AG09319 (cell line): Measurements from ENCODE around the gene MAST2.
"Not testable (repeated sequence)": the region's sequence is repeated elsewhere in the genome, so short reads cannot be mapped to it uniquely, and the experiment has no call there.

Source experiments
- DNase-seq: peaks from one replicate; pipeline ENCODE4 v3.0.0-alpha.2; 2010; ENCODE audit warnings: low read depth; ENCODE audit errors: extremely low read depth
- CTCF ChIP-seq: IDR thresholded peaks from 2 replicates; pipeline ENCODE4 v1.5.1; 2011; ENCODE audit warnings: low read depth, mild to moderate bottlenecking, inconsistent platforms, low read length, moderate library complexity

MAST2 gene

GRCh38 chr1:45862008-45862407 lies 58.6 kb downstream of the MAST2 start:
- no peak for TF ChIP-seq CTCF

GRCh38 chr1:45863218-45863617 lies 59.8 kb downstream of the MAST2 start:
- DNase-seq = no peak
- no peak for TF ChIP-seq CTCF

More at GRCh38 chr1:45862008-45862407, 58.6 kb downstream of the MAST2 start:
- no peak for DNase-seq

- no peak for DNase-seq
- no peak for TF ChIP-seq CTCF
These were observed 61.0 kb downstream of the MAST2 start for GRCh38 chr1:45864167-45865106.

GRCh38 chr1:45867697-45868348 lies 64.4 kb downstream of the MAST2 start:
- DNase-seq = no peak
- no peak for TF ChIP-seq CTCF

- no peak for DNase-seq
These were observed 65.4 kb downstream of the MAST2 start for GRCh38 chr1:45868861-45869260.

GRCh38 chr1:45870500-45870899 lies 67.1 kb downstream of the MAST2 start:
- no peak for TF ChIP-seq CTCF
- DNase-seq = no peak

More at GRCh38 chr1:45868861-45869260, 65.4 kb downstream of the MAST2 start:
- TF ChIP-seq CTCF = no peak

- DNase-seq = not testable (repeated sequence)
These were observed 68.9 kb downstream of the MAST2 start for GRCh38 chr1:45872173-45872801.
